Fibroblast of lung (primary cell): Measurements from ENCODE around the gene EEPD1. TPM values are rescaled to one million over a fixed set of nuclear protein-coding genes. Genes with fewer than 3 reads are reported as not detected.
"Not testable (repeated sequence)": the region's sequence is repeated elsewhere in the genome, so short reads cannot be mapped to it uniquely, and the experiment has no call there.

ENCODE experiments used
- DNase-seq, 2 donors: peaks; one replicate each; pipeline versions ENCODE4 v3.0.0 to v3.0.0-alpha.2; 2010; ENCODE audit warnings: low read depth in 2 of 2
- H2AFZ ChIP-seq: 2 replicates; pipeline ENCODE4 v1.5.1; 2012; ENCODE audit warnings: low read length, control low read depth, inconsistent platforms
- H3K27ac ChIP-seq: 2 replicates; pipeline ENCODE4 v1.5.1; 2011; ENCODE audit warnings: low read length, control low read depth; ENCODE audit not compliant: insufficient read depth
- H3K27me3 ChIP-seq: 2 replicates; pipeline ENCODE4 v1.5.1; 2011; ENCODE audit warnings: mild to moderate bottlenecking, low read length; ENCODE audit not compliant: control insufficient read depth, insufficient read depth
- H3K36me3 ChIP-seq: 2 replicates; pipeline ENCODE4 v1.5.1; 2011; ENCODE audit warnings: low read length; ENCODE audit not compliant: control insufficient read depth, insufficient read depth
- H3K4me1 ChIP-seq: 2 replicates; pipeline ENCODE4 v1.5.1; 2011; ENCODE audit warnings: low read length; ENCODE audit not compliant: control insufficient read depth, insufficient read depth; ENCODE audit errors: extremely low read depth
- H3K4me2 ChIP-seq: 2 replicates; pipeline ENCODE4 v1.5.1; 2011; ENCODE audit warnings: low read length, control low read depth; ENCODE audit not compliant: insufficient read depth; ENCODE audit errors: extremely low read depth
- H3K4me3 ChIP-seq, 4 experiments: fragments of 200-600 bp in 1 of 4; sonication (generic) in 1 of 4; replicated peaks in 1 of 4; 2 replicates each; pipeline ENCODE4 v1.5.1; 2011 to 2016; ENCODE audit warnings: low read length in 4 of 4, low read depth in 3 of 4, mild to moderate bottlenecking in 3 of 4, control low read depth in 2 of 4, inconsistent platforms in 1 of 4, mixed read lengths in 1 of 4; ENCODE audit not compliant: insufficient read depth in 1 of 4; ENCODE audit errors: control extremely low read depth in 1 of 4
- H3K79me2 ChIP-seq: 2 replicates; pipeline ENCODE4 v1.5.1; 2012; ENCODE audit warnings: mild to moderate bottlenecking, low read length, inconsistent platforms; ENCODE audit not compliant: control insufficient read depth, insufficient read depth
- H3K9ac ChIP-seq: 2 replicates; pipeline ENCODE4 v1.5.1; 2011; ENCODE audit warnings: mild to moderate bottlenecking, low read length, control low read depth; ENCODE audit not compliant: insufficient read depth
- H3K9me3 ChIP-seq: 2 replicates; pipeline ENCODE4 v1.5.1; 2012; ENCODE audit warnings: low read depth, low read length; ENCODE audit not compliant: control insufficient read depth, insufficient read depth
- H4K20me1 ChIP-seq: 2 replicates; pipeline ENCODE4 v1.5.1; 2011; ENCODE audit warnings: low read length; ENCODE audit not compliant: control insufficient read depth, insufficient read depth; ENCODE audit errors: extremely low read depth
- EZH2 ChIP-seq: IDR thresholded peaks from 2 replicates; pipeline ENCODE4 v1.5.1; 2012; ENCODE audit warnings: low read length, control low read depth, mild to moderate bottlenecking; ENCODE audit errors: missing control alignments
- polyA minus RNA-seq: library from RNA; depleted of rRNA, polyadenylated mRNA; stranded (reverse); fragments of >200 nt; gene quantifications from 2 replicates; pipeline ENCODE4 v1.2.3, GENCODE V29; 2011; ENCODE audit warnings: low replicate concordance
- polyA plus RNA-seq, 2 donors: library from polyadenylated mRNA; depleted of rRNA in 1 of 2; stranded (reverse) in 1 of 2; unstranded in 1 of 2; fragments of >200 nt; gene quantifications; 2 replicates each; pipeline ENCODE4 v1.2.1, GENCODE V29; 2011 to 2012; ENCODE audit warnings: missing spikeins in 1 of 2
- total RNA-seq: library from RNA; depleted of rRNA; stranded (reverse); fragments of >200 nt; gene quantifications from 2 replicates; pipeline ENCODE4 v1.2.1, GENCODE V29; 2014
- TF ChIP-seq, protein P1 (sequence below), 2 donors: IDR thresholded peaks in 1 of 2; conservative IDR thresholded peaks in 1 of 2; 1 replicate in 1 of 2; 2 replicates in 1 of 2; pipeline ENCODE4 v1.5.1; 2011 to 2012; ENCODE audit warnings: low read length in 2 of 2, control low read depth in 1 of 2, inconsistent platforms in 1 of 2, low read depth in 1 of 2, mild to moderate bottlenecking in 1 of 2

EEPD1 gene
- total RNA-seq (8.4 and 9.2 TPM in 2 replicates), polyA plus RNA-seq (3.9 and 15.9 TPM in 2 replicates), polyA minus RNA-seq (1.7 and 31.8 TPM in 2 replicates)
- 3.8 and 24.7 TPM in 2 replicates for polyA plus RNA-seq (2012)

GRCh38 chr7:36152756-36153570, at the start of gene EEPD1:
Gene EEPD1 (plus strand): TSS chr7:36153254. CDS start chr7:36154325, 1,071 bp downstream.
- Histone ChIP-seq H3K27me3 (no peaks in the 10 kb centered on the region), H3K27ac (peak within 1 kb of the TSS; percentile 16), H3K9ac (peak within 1 kb of the TSS; percentile 65), H3K4me2 (peak within 1 kb of the TSS; percentile 82), H2AFZ (peak within 1 kb of the TSS; percentile 88), H3K36me3 (peaks cover 2% of the 10 kb centered on the region), H3K4me1 (no peaks in the 10 kb centered on the region), H3K4me3 (peak within 1 kb of the TSS; percentile 63 to 82 (median 66)), H4K20me1 (no peaks in the 10 kb centered on the region), H3K79me2 (peaks cover 2% of the 10 kb centered on the region), H3K9me3 (no peaks in the 10 kb centered on the region)
- TF ChIP-seq, protein P1, sequence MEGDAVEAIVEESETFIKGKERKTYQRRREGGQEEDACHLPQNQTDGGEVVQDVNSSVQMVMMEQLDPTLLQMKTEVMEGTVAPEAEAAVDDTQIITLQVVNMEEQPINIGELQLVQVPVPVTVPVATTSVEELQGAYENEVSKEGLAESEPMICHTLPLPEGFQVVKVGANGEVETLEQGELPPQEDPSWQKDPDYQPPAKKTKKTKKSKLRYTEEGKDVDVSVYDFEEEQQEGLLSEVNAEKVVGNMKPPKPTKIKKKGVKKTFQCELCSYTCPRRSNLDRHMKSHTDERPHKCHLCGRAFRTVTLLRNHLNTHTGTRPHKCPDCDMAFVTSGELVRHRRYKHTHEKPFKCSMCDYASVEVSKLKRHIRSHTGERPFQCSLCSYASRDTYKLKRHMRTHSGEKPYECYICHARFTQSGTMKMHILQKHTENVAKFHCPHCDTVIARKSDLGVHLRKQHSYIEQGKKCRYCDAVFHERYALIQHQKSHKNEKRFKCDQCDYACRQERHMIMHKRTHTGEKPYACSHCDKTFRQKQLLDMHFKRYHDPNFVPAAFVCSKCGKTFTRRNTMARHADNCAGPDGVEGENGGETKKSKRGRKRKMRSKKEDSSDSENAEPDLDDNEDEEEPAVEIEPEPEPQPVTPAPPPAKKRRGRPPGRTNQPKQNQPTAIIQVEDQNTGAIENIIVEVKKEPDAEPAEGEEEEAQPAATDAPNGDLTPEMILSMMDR (conservative IDR thresholded peaks at IDR 0.05 in 1 of 2, IDR thresholded peaks at IDR 0.05 in 1 of 2; ENCODE audit: low read depth in 1 of 2, low read length in 2 of 2), result no peak
- no peak for TF ChIP-seq EZH2
- peak; percentile 98 to 99 for DNase-seq

DNA sequence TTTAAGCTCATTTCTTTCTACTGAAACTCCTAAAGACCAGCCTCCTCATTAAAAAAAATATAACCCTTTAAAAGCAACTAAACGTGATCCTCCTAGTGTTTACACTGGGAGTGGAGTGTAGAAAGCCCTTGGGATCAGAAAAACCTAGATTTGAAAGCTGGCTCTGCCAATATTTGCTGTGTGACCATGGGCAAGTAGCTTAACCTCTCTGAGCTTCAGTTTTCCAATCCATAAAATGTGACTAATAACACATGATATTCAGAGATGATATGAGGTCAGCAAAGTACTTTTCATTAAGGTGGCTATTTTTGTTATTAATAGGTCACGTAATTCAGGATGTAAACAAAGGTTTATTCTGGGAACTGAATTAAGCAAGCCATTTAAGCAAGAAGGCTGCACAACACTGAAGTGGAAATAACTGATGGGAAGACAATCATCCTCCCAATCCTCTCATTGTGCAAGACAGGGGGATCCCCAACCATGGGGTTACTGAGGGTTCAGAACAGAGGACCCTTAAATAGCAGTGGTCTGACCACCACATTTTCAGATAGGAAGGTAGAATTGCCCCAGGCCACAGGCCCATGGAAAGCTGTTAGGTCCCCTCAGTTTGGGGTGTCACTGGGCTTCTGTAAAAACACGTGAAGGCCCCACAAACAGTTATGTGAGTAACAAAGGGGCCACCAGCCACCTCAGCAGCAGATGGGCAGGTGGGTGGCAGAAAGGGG, 49.1 kb upstream of the EEPD1 start:
- H4K20me1 ChIP-seq, result no peaks in the 10 kb centered on the region
- no peak overlapping the region for H3K27ac ChIP-seq
- no peak overlapping the region for H3K4me2 ChIP-seq
- no peaks in the 10 kb centered on the region for H3K36me3 ChIP-seq
- no peak for DNase-seq
- no peak for TF ChIP-seq EZH2
- TF ChIP-seq, protein P1 (conservative IDR thresholded peaks at IDR 0.05 in 1 of 2, IDR thresholded peaks at IDR 0.05 in 1 of 2; ENCODE audit: low read depth in 1 of 2, low read length in 2 of 2), result no peak
- no peaks in the 10 kb centered on the region for H3K79me2 ChIP-seq
- no peak overlapping the region for H2AFZ ChIP-seq
- H3K9me3 ChIP-seq, result no peaks in the 10 kb centered on the region
- H3K4me3 ChIP-seq, result no peak overlapping the region
- no peak overlapping the region for H3K9ac ChIP-seq
- H3K27me3 ChIP-seq, result no peaks in the 10 kb centered on the region
- H3K4me1 ChIP-seq, result no peaks in the 10 kb centered on the region

GRCh38 chr7:36106972-36107908, 45.8 kb upstream of the EEPD1 start:
- not testable (repeated sequence) for H3K9me3 ChIP-seq, H3K27me3 ChIP-seq, DNase-seq, H2AFZ ChIP-seq, H3K79me2 ChIP-seq, H3K27ac ChIP-seq, H3K4me3 ChIP-seq, H3K36me3 ChIP-seq, H3K4me1 ChIP-seq, H4K20me1 ChIP-seq, H3K4me2 ChIP-seq, H3K9ac ChIP-seq
